LoVo (cell line): ENCODE measurements around the gene CABCOCO1.

Source experiments
- DNase-seq: peaks from one replicate; pipeline ENCODE4 v3.0.0-alpha.2; 2016; ENCODE audit warnings: low spot score

The CABCOCO1 gene

DNA sequence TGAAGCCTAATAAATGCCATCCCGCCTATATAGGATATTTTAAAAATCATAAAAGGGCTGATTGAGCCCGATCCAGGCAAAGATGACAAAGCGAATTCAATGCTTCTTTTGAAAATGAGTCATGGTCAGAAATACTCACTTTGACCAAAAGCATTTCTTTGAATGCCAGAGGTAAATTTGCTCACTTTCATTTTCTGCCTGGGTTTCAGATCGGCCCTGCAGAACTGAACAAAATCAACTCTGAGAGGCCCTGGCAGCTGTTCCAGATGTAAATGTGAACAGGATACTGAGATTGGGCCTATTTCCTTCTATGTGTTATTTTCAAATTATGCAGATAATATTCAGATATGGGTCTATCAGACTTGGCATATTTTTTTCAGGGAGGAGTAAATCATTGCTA, 124.0 kb downstream of the CABCOCO1 start:
- DNase-seq = peak; percentile 46

DNA sequence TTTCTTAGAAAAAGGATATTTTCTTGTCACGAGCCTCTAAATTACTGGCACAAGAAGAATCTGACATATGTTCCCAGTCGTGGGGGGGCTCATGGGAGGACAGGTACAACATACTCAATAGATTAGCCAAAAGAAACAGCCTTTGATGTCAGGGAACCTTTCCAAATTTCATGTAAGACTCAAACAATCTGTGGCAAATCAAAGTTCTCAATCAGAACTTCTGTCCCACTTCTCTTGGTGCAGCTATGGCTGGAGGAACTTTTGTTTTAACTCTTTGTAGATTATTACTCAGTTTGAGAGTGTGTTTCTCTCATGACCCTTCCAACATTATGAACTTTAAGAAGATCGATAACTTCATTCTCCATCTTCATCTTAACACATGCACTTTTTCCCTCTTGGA, 124.4 kb downstream of the CABCOCO1 start:
- DNase-seq = no peak

DNA sequence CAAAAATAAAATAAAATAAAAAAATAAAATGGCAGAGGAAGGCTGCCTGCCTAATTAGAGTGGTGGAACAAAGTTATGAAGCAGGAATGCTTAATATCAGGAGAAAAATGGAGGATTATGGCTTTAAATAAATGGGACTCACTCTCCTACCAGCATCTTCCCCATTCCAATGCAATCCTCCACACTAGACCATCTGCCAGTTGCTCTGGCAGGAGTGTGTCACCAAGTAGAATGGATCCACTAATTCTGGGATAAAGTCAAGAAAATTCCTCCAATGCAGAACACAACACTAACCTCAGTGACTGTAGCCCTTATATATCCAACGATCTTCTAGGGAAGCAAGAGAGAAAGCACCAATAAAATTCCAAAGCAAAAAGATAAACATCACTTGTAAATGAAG, 126.3 kb downstream of the CABCOCO1 start:
- no peak for DNase-seq

DNA sequence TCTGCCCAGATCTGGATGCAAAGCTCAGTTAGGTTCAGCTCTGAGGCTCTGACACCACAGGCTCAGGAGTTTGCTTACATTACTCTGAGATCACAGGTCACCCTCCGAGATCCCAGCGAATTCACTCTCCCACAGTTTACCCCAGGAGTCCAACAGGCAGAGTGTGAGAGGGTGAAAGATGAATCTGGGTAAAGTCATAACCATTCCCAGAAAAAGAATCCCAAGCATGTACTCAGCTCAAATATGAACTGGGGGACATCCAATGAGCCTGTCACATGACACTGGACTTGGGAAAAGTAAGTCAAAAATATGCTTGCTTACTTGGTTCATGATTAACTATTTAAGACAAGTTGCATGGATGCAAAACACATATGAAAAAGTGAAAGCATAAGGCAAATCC, 128.5 kb downstream of the CABCOCO1 start:
- no peak for DNase-seq

DNA sequence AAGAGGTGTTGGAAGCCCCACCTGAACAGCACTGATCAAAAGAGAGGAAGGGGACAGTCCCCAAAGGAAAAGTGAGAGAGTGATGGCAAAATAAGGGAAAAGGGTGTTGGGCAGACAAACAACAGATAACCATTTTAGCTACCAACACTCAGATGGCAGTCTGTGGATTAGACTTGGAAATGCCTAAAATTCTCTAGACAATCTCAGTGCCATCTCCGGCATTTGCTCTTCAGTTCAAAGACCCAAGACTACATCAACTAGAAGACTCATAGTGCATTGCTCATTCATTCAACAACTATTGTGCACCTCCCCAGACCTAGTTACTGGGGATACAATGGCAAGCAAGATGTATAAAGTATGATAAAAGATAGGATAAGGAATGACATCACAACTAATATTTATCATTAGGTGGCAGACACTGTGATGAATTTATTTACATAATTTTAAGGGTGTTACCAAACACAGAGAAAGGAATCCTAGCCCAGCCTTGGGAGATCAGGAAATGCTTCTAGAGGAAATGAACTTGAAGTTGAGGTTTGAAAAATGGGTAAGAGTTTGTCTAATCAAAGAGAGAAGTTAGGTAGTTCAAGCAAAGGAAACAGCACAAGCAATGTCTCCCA, 129.5 kb downstream of the CABCOCO1 start:
- DNase-seq = no peak

DNA sequence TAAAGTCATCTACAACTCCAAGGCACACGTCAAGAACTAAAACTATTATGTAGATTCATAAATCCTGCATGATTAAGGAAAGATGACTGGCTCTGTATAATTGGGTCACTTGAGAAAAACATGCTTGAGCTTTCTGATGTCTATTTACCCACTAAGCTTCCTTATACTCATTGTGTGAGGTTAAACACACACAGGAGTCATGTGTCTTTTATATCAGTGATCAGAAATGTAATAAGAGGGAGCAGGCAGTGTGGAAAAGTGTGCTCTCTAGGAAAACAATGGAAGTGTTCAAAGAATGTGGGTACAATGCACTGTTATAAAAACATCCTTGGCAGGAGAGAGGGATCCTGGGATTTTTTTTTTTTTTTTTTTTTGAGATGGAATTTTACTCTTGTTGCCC, 130.2 kb downstream of the CABCOCO1 start:
- DNase-seq = no peak

DNA sequence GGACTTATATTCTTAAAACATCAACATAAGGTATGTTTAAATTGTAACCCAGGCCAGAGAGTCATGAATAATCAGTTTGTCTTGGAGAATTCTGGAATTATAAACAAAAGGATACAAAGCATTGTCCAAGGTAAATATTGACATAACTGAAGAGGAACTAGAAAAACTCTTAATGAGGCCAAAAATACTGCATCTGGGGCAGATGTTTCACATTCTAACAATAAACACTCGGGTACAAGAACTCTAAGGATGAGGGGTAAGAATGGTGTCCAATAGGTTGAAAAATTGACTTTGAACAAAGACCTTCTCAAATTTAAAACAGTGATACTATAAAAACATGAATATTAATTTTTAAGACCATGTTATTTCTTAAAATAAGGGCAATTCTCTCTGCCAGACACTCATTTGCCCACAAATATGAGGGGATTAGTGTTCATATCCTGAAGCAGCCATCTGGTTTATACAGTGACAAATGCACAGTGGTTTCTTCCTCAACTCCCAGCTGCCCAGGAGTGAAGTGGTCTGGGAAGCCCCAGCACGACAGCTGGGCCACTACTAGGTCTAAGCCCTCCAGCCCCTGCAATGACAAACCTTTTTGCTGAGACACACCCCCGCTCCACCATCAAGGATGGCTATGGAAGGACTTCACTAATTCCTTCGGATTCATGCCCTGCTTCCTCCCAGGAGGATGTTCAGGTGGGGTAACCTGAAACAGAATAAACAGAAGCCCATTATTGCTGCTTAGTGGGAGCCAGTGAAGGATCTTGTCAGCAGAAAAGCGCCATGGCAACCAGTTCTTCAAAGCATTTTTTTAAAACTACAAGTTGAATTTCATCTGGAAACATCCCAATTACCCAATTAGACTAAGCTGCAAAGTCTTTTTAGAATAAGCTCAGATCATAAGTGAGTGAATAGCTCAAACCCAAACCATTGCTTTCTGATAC, 131.3 kb downstream of the CABCOCO1 start:
- no peak for DNase-seq

DNA sequence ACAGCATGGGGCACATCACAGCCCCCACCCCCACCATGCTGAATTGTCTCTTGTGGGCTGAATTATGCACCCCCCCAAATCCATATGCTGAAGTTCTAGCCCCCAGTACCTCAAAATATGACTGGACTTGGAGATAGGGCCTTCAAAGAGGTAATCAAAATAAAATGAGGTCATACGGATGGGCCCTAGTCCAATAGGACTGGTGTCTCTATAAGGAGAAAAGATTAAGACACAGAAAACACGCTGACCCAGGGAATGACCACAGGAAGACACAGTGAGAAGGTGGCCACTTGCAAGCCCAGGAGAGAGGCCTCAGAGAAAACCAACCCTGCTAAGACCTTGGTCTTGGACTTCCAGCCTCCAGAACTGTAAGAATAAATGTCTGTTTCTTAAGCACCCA, 132.4 kb downstream of the CABCOCO1 start:
- DNase-seq = no peak

DNA sequence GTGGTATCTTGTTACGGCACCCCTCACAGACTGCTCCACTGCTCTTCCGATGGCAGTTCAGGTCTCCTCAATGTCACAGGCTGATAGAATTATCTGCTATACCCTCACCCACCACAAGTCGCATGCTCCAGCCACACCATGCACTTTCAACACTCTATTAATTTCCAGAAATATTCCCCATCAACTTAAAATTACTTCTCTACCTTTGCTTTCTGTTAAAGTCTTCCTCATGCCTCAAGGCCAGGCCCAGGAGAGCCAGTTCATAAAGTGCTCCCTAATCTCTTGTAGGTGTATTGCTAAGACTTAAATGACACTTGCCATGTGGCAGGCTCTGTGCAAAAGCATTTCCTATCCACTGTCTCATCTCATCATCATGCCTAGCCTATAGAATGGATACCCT, 132.8 kb downstream of the CABCOCO1 start:
- DNase-seq = no peak

DNA sequence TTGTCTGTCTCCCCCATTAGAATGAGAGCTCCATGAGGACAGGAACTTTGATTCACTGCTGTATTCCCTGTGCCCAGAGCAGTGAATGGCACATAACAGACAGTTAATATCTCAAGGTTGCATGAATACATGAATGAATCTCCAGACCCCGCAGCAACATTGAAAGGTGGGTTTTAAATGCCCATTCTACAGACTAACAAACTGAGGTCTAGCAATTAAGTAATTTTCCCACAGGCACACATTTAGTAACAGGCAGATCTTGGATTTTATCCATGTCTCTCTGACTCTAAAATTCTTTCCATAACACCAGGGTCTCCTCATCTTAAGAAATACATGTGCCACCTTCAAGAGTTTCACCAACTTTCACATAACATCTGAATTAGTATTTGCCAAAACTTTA, 134.1 kb downstream of the CABCOCO1 start:
- no peak for DNase-seq

DNA sequence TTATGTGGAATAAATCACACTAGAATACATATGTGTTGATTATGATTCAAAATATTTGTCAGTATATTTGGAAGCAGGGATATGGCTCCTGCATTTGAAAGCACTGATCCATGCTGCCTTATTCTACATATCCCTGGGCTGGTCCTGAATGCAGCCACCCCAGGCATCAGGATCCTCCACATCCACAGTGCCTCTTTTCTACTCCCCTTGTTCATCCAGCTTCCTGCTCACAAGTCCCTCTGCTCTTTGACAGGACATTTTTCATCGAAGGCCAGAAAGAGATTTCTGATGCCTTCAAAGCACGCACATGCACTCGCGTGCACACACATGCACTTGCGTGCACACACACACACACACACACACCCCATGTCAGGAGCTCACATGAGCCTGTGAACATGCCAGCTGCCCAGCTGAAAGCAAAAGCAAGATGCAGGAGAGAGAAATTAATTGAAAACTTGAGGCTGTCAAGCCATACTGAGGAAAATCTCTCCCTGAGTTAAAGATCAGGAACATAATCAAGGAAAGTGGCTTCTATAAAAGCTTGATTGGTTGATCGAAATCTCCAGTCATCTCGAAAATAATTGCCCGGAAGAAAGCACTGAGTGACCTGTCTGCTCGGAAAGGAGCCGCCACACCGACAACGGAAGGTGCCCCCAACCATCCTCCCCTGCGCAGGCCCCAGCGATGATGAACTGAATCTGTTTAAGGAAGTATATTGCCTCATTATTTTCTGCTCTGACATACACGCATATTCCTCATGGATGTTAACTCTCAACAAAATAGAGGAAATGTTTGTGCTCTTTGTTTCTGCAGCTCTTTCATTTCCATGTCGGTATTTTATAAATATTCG, 134.8 kb downstream of the CABCOCO1 start:
- no peak for DNase-seq

DNA sequence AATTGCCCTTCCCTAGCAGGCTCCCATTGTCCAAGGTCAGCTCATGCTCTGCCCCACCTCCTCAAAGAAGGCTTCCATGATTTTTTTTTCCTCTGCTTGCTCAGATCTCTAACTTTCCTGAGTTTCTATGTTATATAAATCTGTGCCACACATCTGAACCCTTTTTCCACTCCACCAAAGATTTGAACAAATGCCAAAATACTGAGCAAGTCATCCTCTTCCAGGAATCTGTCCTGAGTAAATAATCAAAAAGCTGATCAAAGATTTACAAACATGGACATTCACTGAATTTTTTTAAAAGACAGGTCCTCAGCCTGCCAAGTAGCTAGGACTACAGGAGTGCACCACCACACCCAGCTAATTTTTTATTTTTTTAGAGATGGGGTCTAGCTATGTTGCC, 136.0 kb downstream of the CABCOCO1 start:
- DNase-seq = no peak

DNA sequence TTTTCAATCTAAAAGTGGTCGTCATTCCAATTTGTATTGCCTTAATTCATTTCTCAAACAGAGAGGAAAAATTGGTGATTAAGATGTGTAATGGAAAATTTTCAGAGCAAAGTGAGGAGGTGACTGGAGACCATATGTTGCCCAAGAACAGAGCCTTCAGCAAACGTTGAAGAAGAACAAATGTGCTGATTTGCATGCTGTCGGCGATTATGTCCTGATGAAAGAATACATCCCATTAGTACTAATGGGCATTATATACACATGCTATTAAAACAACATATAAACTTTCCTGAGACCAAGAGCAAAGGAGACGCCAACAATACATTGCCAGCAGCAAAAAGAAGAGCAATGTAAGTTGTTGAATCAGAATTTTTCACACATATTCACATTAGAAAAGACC, 138.8 kb downstream of the CABCOCO1 start:
- DNase-seq = no peak

DNA sequence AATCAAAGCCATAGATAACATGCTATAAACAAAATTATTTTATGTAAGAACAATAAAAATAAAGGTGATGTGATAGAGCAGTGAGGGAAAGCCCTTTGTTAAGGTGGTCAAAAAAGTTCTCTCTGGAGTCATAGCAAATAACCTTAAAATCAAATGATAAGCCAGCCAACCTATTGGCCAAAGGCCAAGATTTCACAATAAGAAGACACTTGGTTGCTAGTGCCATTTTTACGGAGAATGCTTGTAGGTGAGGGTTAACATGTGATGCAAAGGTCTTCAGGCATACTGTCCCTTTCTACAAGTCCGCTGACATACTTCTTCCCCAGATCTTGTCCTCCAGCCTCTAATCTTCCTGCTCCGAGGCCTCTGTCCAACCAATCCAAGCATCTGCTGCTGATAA, 140.5 kb downstream of the CABCOCO1 start:
- no peak for DNase-seq

DNA sequence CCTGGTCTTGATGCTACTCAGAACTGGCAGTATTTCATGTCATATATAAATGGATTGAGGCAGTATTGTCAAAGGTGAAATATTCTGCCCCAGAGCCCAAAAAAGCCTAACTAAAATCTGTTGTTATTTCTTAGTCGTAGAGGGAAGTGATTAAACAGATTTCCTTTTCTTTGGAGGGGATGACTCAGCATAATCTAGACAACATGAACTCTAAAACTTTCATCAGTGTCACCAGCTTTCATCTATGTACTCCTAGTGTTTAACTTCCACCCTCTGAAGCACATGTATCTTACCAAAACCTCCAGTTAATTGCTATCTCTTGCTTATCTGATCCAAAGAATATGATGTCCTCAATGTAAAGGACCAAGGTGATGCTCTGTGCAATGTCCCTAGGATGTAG, 141.7 kb downstream of the CABCOCO1 start:
- no peak for DNase-seq

DNA sequence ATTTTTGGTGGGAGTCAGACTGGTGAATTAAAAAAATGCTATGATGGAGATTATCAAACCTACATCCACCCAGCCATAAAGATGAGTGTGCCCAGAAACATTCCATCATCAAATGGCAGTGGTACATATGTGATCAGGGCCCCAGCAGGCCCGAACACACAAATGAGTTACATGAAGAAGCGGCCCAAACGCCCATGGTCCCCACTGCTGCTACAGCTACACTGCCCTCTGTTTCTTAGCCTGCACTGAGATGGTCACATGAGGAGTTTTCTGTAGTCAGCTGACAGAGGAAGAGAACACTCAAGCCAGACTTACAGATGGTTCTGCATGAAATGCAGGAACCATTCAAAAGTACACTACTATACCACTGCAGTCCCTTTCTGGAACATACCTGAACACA, 142.4 kb downstream of the CABCOCO1 start:
- DNase-seq = no peak

DNA sequence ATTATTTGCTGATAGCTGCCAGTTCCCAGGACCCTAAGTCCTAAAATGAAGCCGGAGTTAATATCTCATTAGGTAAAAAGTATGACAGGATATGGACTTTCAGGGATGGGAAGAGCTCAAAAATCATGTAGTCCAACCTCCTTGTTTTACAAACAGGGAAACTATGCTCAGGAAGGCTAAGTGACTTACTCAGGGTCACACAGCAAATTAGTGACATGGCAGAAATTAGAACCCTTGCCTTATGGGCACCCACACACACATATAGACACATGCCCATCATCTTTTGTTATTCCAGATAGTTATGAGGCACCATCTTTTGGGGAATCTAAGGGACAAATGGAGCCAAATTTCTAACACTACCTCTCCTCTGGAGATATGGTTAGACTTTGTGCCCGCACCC, 147.5 kb downstream of the CABCOCO1 start:
- no peak for DNase-seq

DNA sequence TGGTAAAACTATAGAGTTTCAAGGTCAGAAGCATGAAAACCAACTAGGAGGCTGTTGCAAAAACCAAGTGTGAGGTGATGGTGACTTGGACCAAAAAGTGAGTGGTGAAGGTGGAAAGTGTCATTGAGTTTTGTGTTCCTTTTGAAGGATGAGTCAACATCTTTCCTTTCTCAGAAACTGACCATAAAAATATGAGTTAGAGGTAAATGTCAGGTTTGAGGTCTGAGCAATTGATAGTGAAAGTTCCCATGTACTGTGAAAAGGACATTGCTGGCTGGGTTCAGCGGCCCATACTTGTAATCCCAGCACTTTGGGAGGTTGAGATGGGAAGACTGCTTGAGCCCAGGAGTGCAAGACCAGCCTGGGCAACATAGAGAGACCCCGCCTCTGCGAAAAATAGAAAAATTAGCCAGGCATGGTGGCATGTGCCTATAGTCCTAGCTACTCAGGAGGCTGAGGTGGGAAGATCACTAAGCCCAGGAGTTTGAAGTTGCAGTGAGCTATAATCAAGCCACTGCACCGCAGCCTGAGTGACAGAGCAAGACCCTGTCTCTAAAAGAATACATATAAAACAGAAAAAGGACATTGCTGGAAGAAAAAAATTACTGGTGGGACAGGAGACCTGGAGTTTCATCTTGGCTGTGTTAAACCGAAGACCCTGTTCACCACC, 149.5 kb downstream of the CABCOCO1 start:
- DNase-seq = no peak

DNA sequence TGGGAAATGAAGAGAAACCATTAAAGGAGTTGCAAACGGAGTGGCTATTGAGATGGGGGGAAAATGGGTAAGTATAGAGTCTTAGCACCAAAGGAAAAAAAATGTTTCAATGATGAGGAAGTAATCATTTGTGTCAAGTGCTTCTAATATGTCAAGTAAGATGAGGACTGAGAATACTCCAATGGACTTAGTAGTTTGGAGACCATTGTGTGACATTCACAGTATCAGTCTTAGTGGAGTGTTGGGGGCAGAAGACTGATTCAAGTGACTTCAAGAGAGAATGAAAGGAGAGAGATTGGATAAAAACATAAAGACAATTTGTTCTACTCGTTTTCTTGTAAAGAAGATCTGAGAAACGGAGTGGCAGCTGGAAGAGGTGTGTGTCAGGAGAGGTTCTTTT, 150.2 kb downstream of the CABCOCO1 start:
- DNase-seq = no peak

DNA sequence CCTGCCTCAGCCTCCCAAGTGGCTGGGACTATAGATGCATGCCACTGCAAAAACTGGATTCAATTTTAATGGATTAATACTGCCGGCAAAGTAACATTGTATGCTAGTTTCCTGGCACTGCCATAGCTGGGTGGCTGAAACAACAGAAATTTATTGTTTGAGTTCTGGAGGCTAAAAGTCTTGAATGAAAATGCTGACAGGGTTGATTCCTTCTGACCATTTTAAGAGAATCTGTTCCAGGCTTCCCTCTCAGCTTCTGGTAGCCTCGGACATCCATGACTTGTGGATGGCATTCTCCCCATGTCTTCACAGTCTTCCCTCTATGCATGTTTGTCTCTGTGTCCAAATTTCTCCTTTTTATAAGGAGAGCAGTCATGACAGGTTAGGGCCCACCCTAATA, 151.4 kb downstream of the CABCOCO1 start:
- DNase-seq = no peak

DNA sequence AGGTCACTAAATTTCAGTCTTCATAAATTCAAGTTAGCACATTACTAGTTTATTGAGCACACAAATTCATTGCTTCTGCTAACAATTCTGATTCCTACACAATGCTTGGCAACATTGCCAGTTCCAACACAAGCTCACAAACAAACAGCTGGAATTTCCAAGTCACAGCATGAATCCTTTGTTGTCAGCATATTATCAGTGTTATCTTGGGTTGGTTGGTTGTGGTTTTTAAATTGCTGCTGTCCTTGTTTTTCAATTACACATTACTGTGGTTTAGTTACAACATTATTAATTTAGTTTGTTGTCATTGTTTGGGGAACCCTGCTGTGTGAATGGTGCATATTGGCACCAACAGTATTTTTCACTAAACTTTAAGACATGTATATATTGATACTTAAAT, 152.8 kb downstream of the CABCOCO1 start:
- DNase-seq = peak; percentile 18
